ENCODE results near the gene RPS27L. TPM values are rescaled to one million over a fixed set of nuclear protein-coding genes. Genes with fewer than 3 reads are reported as not detected.
A peak's percentile ranks its signal among the peaks of the same experiment; 100 is the strongest.

Gene RPS27L
- total RNA-seq (72.8 TPM), polyA plus RNA-seq (ENCODE audit: insufficient read depth in 1 of 8, insufficient read length in 8 of 8, low replicate concordance in 1 of 8) (10 to 100 TPM; 55.1 to 73.3 (median 61.4) TPM)
- long read RNA-seq, donor 1, full-length matches to known transcripts: 56 of 56 reads
- long read RNA-seq, donor 1, partial matches to known transcripts: 0 of 56 reads
- long read RNA-seq, donor 1, other reads (novel, unspliced or antisense): 0 of 56 reads
- long read RNA-seq, donor 2, full-length matches to known transcripts: 26 of 26 reads
- long read RNA-seq, donor 2, partial matches to known transcripts: 0 of 26 reads
- long read RNA-seq, donor 2, other reads (novel, unspliced or antisense): 0 of 26 reads
- long read RNA-seq, donor 3, full-length matches to known transcripts: 143 of 161 reads
- long read RNA-seq, donor 3, partial matches to known transcripts: 18 of 161 reads
- long read RNA-seq, donor 3, other reads (novel, unspliced or antisense): 0 of 161 reads
- long read RNA-seq, donor 4, full-length matches to known transcripts: 87 of 96 reads
- long read RNA-seq, donor 4, partial matches to known transcripts: 9 of 96 reads
- long read RNA-seq, donor 4, other reads (novel, unspliced or antisense): 0 of 96 reads
- long read RNA-seq, donor 5, full-length matches to known transcripts: 282 of 289 reads
- long read RNA-seq, donor 5, partial matches to known transcripts: 7 of 289 reads
- long read RNA-seq, donor 5, other reads (novel, unspliced or antisense): 0 of 289 reads
- long read RNA-seq, donor 6, full-length matches to known transcripts: 293 of 293 reads
- long read RNA-seq, donor 6, partial matches to known transcripts: 0 of 293 reads
- long read RNA-seq, donor 6, other reads (novel, unspliced or antisense): 0 of 293 reads
- long read RNA-seq, donor 7, full-length matches to known transcripts: 303 of 308 reads
- long read RNA-seq, donor 7, partial matches to known transcripts: 5 of 308 reads
- long read RNA-seq, donor 7, other reads (novel, unspliced or antisense): 0 of 308 reads
- long read RNA-seq, donor 8, full-length matches to known transcripts: 113 of 124 reads
- long read RNA-seq, donor 8, partial matches to known transcripts: 11 of 124 reads
- long read RNA-seq, donor 8, other reads (novel, unspliced or antisense): 0 of 124 reads
- long read RNA-seq, donor 9, full-length matches to known transcripts: 200 of 207 reads
- long read RNA-seq, donor 9, partial matches to known transcripts: 7 of 207 reads
- long read RNA-seq, donor 9, other reads (novel, unspliced or antisense): 0 of 207 reads
- long read RNA-seq, donor 10, full-length matches to known transcripts: 168 of 174 reads
- long read RNA-seq, donor 10, partial matches to known transcripts: 6 of 174 reads
- long read RNA-seq, donor 10, other reads (novel, unspliced or antisense): 0 of 174 reads
- long read RNA-seq, donor 11, full-length matches to known transcripts: 244 of 244 reads
- long read RNA-seq, donor 11, partial matches to known transcripts: 0 of 244 reads
- long read RNA-seq, donor 11, other reads (novel, unspliced or antisense): 0 of 244 reads

GRCh38 chr15:63157118-63157843 is at the start of gene RPS27L:
Gene RPS27L (minus strand): TSS chr15:63157477. CDS start chr15:63157405, 72 bp downstream.
- H3K36me3 ChIP-seq (ENCODE audit: control insufficient read depth, insufficient read depth, low read length): peaks cover 6% of the 10 kb centered on the region
- no peaks in the 10 kb centered on the region for H3K9me3 ChIP-seq (replicated peaks; ENCODE audit: control insufficient read depth, low read depth, low read length)
- peak; percentile 97 for DNase-seq
- peak within 1 kb of the TSS; percentile 94 for H3K4me3 ChIP-seq (ENCODE audit: low read length)
- H3K4me1 ChIP-seq (ENCODE audit: control insufficient read depth, insufficient read depth, low read length): peaks cover 8% of the 10 kb centered on the region
- under 1% methylated on average over 52 of the region's 60 CpGs for WGBS (ENCODE audit: insufficient coverage)
- no peaks in the 10 kb centered on the region for H3K27me3 ChIP-seq (ENCODE audit: control insufficient read depth, insufficient read depth, low read length)
- peak within 1 kb of the TSS; percentile 98 for H3K27ac ChIP-seq (ENCODE audit: low read length)

GRCh38 chr15:63206079-63206478 is 48.8 kb upstream of the RPS27L start:
- DNase-seq: no peak
- Histone ChIP-seq H3K4me3 (ENCODE audit: low read length) (no peak overlapping the region), H3K27ac (ENCODE audit: low read length) (no peak overlapping the region), H3K27me3 (ENCODE audit: control insufficient read depth, insufficient read depth, low read length) (no peaks in the 10 kb centered on the region), H3K36me3 (ENCODE audit: control insufficient read depth, insufficient read depth, low read length) (no peaks in the 10 kb centered on the region), H3K4me1 (ENCODE audit: control insufficient read depth, insufficient read depth, low read length) (peaks cover 2% of the 10 kb centered on the region), H3K9me3 (replicated peaks; ENCODE audit: control insufficient read depth, low read depth, low read length) (no peaks in the 10 kb centered on the region)
- no CpG with 5 or more reads among the region's 2 CpGs for WGBS (ENCODE audit: insufficient coverage)

GRCh38 chr15:63203451-63204090 is 46.3 kb upstream of the RPS27L start:
- 73% methylated on average over 2 of the region's 9 CpGs for WGBS (ENCODE audit: insufficient coverage)
- H3K9me3 ChIP-seq (replicated peaks; ENCODE audit: control insufficient read depth, low read depth, low read length): no peaks in the 10 kb centered on the region
- H3K4me1 ChIP-seq (ENCODE audit: control insufficient read depth, insufficient read depth, low read length): no peaks in the 10 kb centered on the region
- DNase-seq: no peak
- no peaks in the 10 kb centered on the region for H3K27me3 ChIP-seq (ENCODE audit: control insufficient read depth, insufficient read depth, low read length)
- H3K36me3 ChIP-seq (ENCODE audit: control insufficient read depth, insufficient read depth, low read length): no peaks in the 10 kb centered on the region
- H3K4me3 ChIP-seq (ENCODE audit: low read length): no peak overlapping the region
- no peak overlapping the region for H3K27ac ChIP-seq (ENCODE audit: low read length)

- Histone ChIP-seq H3K9me3 (replicated peaks; ENCODE audit: control insufficient read depth, low read depth, low read length) (no peaks in the 10 kb centered on the region), H3K4me3 (ENCODE audit: low read length) (no peak overlapping the region), H3K27ac (ENCODE audit: low read length) (no peak overlapping the region), H3K27me3 (ENCODE audit: control insufficient read depth, insufficient read depth, low read length) (no peaks in the 10 kb centered on the region), H3K4me1 (ENCODE audit: control insufficient read depth, insufficient read depth, low read length) (no peaks in the 10 kb centered on the region), H3K36me3 (ENCODE audit: control insufficient read depth, insufficient read depth, low read length) (no peaks in the 10 kb centered on the region)
- DNase-seq: no peak
- WGBS (ENCODE audit: insufficient coverage): 59% methylated on average over 3 of the region's 5 CpGs
Measured at GRCh38 chr15:63202861-63203260, 45.6 kb upstream of the RPS27L start.

GRCh38 chr15:63200464-63201249 is 43.4 kb upstream of the RPS27L start:
- Histone ChIP-seq H3K9me3 (replicated peaks; ENCODE audit: control insufficient read depth, low read depth, low read length) (no peaks in the 10 kb centered on the region), H3K36me3 (ENCODE audit: control insufficient read depth, insufficient read depth, low read length) (no peaks in the 10 kb centered on the region), H3K27me3 (ENCODE audit: control insufficient read depth, insufficient read depth, low read length) (no peaks in the 10 kb centered on the region), H3K27ac (ENCODE audit: low read length) (no peak overlapping the region), H3K4me3 (ENCODE audit: low read length) (no peak overlapping the region), H3K4me1 (ENCODE audit: control insufficient read depth, insufficient read depth, low read length) (peaks cover 7% of the 10 kb centered on the region)
- 92% methylated on average over 2 of the region's 5 CpGs for WGBS (ENCODE audit: insufficient coverage)
- DNase-seq: no peak

GRCh38 chr15:63198371-63199250 is 41.3 kb upstream of the RPS27L start:
- Histone ChIP-seq H3K9me3 (replicated peaks; ENCODE audit: control insufficient read depth, low read depth, low read length) (no peaks in the 10 kb centered on the region), H3K27ac (ENCODE audit: low read length) (no peak overlapping the region), H3K27me3 (ENCODE audit: control insufficient read depth, insufficient read depth, low read length) (no peaks in the 10 kb centered on the region), H3K4me3 (ENCODE audit: low read length) (no peak overlapping the region), H3K36me3 (ENCODE audit: control insufficient read depth, insufficient read depth, low read length) (no peaks in the 10 kb centered on the region), H3K4me1 (ENCODE audit: control insufficient read depth, insufficient read depth, low read length) (peaks cover 11% of the 10 kb centered on the region)
- DNase-seq: no peak
- WGBS (ENCODE audit: insufficient coverage): no CpG with 5 or more reads among the region's 8 CpGs

DNA sequence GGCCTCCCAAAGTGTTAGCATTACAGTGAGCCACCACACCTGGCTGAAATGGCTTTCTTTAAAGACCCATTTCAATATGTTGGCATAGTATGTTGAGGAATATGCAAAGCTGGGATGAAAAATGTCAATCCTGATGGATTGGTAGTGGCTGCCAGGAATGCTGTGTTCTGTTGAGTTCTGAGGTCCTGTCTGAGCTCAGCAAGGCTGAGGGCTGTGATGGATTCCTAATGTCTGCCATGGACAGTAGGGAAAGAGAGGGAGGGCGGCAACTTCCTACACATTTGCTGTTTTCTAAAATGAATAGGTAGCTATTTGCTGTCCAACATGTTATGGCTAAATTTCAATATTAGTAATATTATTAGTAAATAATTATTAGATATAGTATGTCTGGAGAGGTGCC is 40.3 kb upstream of the RPS27L start:
- no peak overlapping the region for H3K27ac ChIP-seq (ENCODE audit: low read length)
- no peaks in the 10 kb centered on the region for H3K9me3 ChIP-seq (replicated peaks; ENCODE audit: control insufficient read depth, low read depth, low read length)

GRCh38 chr15:63196842-63197241 is 39.6 kb upstream of the RPS27L start:
- peaks cover 11% of the 10 kb centered on the region for H3K4me1 ChIP-seq (ENCODE audit: control insufficient read depth, insufficient read depth, low read length)
- no peak for DNase-seq
- H3K27ac ChIP-seq (ENCODE audit: low read length): no peak overlapping the region
- no peaks in the 10 kb centered on the region for H3K27me3 ChIP-seq (ENCODE audit: control insufficient read depth, insufficient read depth, low read length)
- H3K36me3 ChIP-seq (ENCODE audit: control insufficient read depth, insufficient read depth, low read length): no peaks in the 10 kb centered on the region
- no peaks in the 10 kb centered on the region for H3K9me3 ChIP-seq (replicated peaks; ENCODE audit: control insufficient read depth, low read depth, low read length)
- no peak overlapping the region for H3K4me3 ChIP-seq (ENCODE audit: low read length)
- no CpG with 5 or more reads among the region's 1 CpG for WGBS (ENCODE audit: insufficient coverage)

More for the DNA sequence above, 40.3 kb upstream of the RPS27L start:
- no peak overlapping the region for H3K4me3 ChIP-seq (ENCODE audit: low read length)
- no CpG with 5 or more reads among the region's 1 CpG for WGBS (ENCODE audit: insufficient coverage)
- H3K36me3 ChIP-seq (ENCODE audit: control insufficient read depth, insufficient read depth, low read length): no peaks in the 10 kb centered on the region
- peaks cover 11% of the 10 kb centered on the region for H3K4me1 ChIP-seq (ENCODE audit: control insufficient read depth, insufficient read depth, low read length)
- no peaks in the 10 kb centered on the region for H3K27me3 ChIP-seq (ENCODE audit: control insufficient read depth, insufficient read depth, low read length)
- DNase-seq: no peak
